ENCODE measurements around the gene ONECUT1.

The ONECUT1 gene

GRCh38 chr15:52796753-52797520, 6.8 kb upstream of the ONECUT1 start:
- no peak for DNase-seq

GRCh38 chr15:52796228-52796521, 6.0 kb upstream of the ONECUT1 start:
- DNase-seq, result no peak

GRCh38 chr15:52795464-52796227, 5.5 kb upstream of the ONECUT1 start:
- no peak for DNase-seq

- DNase-seq, result no peak
Observed at GRCh38 chr15:52794665-52795463, 4.7 kb upstream of the ONECUT1 start.

GRCh38 chr15:52791776-52792175, 1.6 kb upstream of the ONECUT1 start:
- no peak for DNase-seq

GRCh38 chr15:52790941-52791751, 1.0 kb upstream of the ONECUT1 start:
- DNase-seq, result no peak

- no peak for DNase-seq
Observed at GRCh38 chr15:52789601-52790168, 451 bp downstream of the ONECUT1 start.

- DNase-seq, result no peak
Observed at GRCh38 chr15:52789008-52789600, 1.0 kb downstream of the ONECUT1 start.

GRCh38 chr15:52788099-52788986, 1.8 kb downstream of the ONECUT1 start:
- DNase-seq, result no peak

- no peak for DNase-seq
Observed at GRCh38 chr15:52787549-52788098, 2.5 kb downstream of the ONECUT1 start.

- DNase-seq, result no peak
Observed at GRCh38 chr15:52787123-52787503, 3.0 kb downstream of the ONECUT1 start.

- no peak for DNase-seq
Observed at GRCh38 chr15:52786436-52787122, 3.6 kb downstream of the ONECUT1 start.

GRCh38 chr15:52785672-52786406, 4.3 kb downstream of the ONECUT1 start:
- DNase-seq, result no peak

- DNase-seq, result no peak
Observed at GRCh38 chr15:52784799-52785671, 5.1 kb downstream of the ONECUT1 start.

- DNase-seq, result peak; percentile 6
Observed at GRCh38 chr15:52783929-52784798, 6.0 kb downstream of the ONECUT1 start.

- DNase-seq, result no peak
Observed at GRCh38 chr15:52783191-52783829, 6.8 kb downstream of the ONECUT1 start.

GRCh38 chr15:52782514-52782913, 7.6 kb downstream of the ONECUT1 start:
- no peak for DNase-seq

Data from NCI-H1048 (cell line).